Muscle of leg (tissue), 11 donors: ENCODE measurements around the gene PLSCR4. TPM values are rescaled to one million over a fixed set of nuclear protein-coding genes. Genes with fewer than 3 reads are reported as not detected.

ENCODE experiments used
- DNase-seq: peaks from one replicate; pipeline ENCODE4 v3.0.0; 2013
- H3K27ac ChIP-seq: one replicate; pipeline ENCODE4 v1.5.1; 2013; ENCODE audit warnings: mild to moderate bottlenecking, low read length, control low read depth
- H3K27me3 ChIP-seq: one replicate; pipeline ENCODE4 v1.6.1; 2013; ENCODE audit warnings: low read length; ENCODE audit not compliant: control insufficient read depth, insufficient read depth
- H3K36me3 ChIP-seq: one replicate; pipeline ENCODE4 v1.6.1; 2013; ENCODE audit warnings: low read length; ENCODE audit not compliant: control insufficient read depth, insufficient read depth
- H3K4me1 ChIP-seq: one replicate; pipeline ENCODE4 v1.6.1; 2013; ENCODE audit warnings: low read length; ENCODE audit not compliant: control insufficient read depth, insufficient read depth
- H3K4me3 ChIP-seq: one replicate; pipeline ENCODE4 v1.5.1; 2013; ENCODE audit warnings: low read length, control low read depth
- H3K9me3 ChIP-seq: replicated peaks from 2 replicates; pipeline ENCODE4 v1.6.1; 2013; ENCODE audit warnings: low read depth, low read length; ENCODE audit not compliant: control insufficient read depth
- WGBS: methylation state at CpG from one replicate; pipeline ENCODE4 v1.1.5; 2013; ENCODE audit warnings: missing lambda C conversion rate; ENCODE audit not compliant: insufficient coverage; 5-methylcytosine and 5-hydroxymethylcytosine counted together
- polyA plus RNA-seq, 8 donors: library from polyadenylated mRNA; unstranded; fragments of 120-200 nt; gene quantifications; one replicate each; pipeline versions ENCODE4 v1.2.1 to v1.2.3, GENCODE V29; 2013; ENCODE audit warnings: inconsistent platforms in 1 of 8, low replicate concordance in 1 of 8; ENCODE audit not compliant: insufficient read length in 8 of 8, insufficient read depth in 1 of 8
- total RNA-seq: library from RNA; stranded (reverse); fragments of 120-200 nt; gene quantifications from one replicate; pipeline ENCODE4 v1.2.4, GENCODE V29; 2013

Gene PLSCR4
- total and polyA plus RNA-seq, 9 donors: 10.9 to 26.2 (median 15.3) TPM

- no peak overlapping the region for H3K4me3 ChIP-seq
- no peak for DNase-seq
- no CpG with 5 or more reads among the region's 2 CpGs for WGBS
- H3K27me3 ChIP-seq: no peaks in the 10 kb centered on the region
- peaks cover 2% of the 10 kb centered on the region for H3K4me1 ChIP-seq
- no peaks in the 10 kb centered on the region for H3K36me3 ChIP-seq
- H3K9me3 ChIP-seq: no peaks in the 10 kb centered on the region
- H3K27ac ChIP-seq: no peak overlapping the region
Observed at GRCh38 chr3:146162561-146162960, 88.3 kb downstream of the PLSCR4 start.

GRCh38 chr3:146161663-146162002 is 89.3 kb downstream of the PLSCR4 start:
- Histone ChIP-seq H3K4me1 (peaks cover 2% of the 10 kb centered on the region), H3K36me3 (no peaks in the 10 kb centered on the region), H3K27ac (peak overlapping the region; percentile 97), H3K9me3 (no peaks in the 10 kb centered on the region), H3K27me3 (no peaks in the 10 kb centered on the region), H3K4me3 (peak overlapping the region; percentile 78)
- 0% methylated on average over 12 of the region's 15 CpGs for WGBS
- DNase-seq: peak; percentile 91

- WGBS: under 1% methylated on average over 70 of the region's 74 CpGs
- Histone ChIP-seq H3K27me3 (no peaks in the 10 kb centered on the region), H3K4me1 (peaks cover 4% of the 10 kb centered on the region), H3K36me3 (no peaks in the 10 kb centered on the region), H3K4me3 (peak within 1 kb of the TSS; percentile 78), H3K9me3 (no peaks in the 10 kb centered on the region), H3K27ac (peak within 1 kb of the TSS; percentile 97)
- DNase-seq: peak; percentile 91
Observed at GRCh38 chr3:146160964-146161662, 89.8 kb downstream of the PLSCR4 start, which contains the start of gene PLOD2. Gene PLOD2, minus strand, starts transcription at chr3:146161184. Its CDS starts 195 bp downstream, at chr3:146160989.

GRCh38 chr3:146160321-146160963 is 90.5 kb downstream of the PLSCR4 start:
- Histone ChIP-seq H3K27me3 (no peaks in the 10 kb centered on the region), H3K27ac (peak overlapping the region; percentile 94), H3K4me1 (peaks cover 5% of the 10 kb centered on the region), H3K36me3 (no peaks in the 10 kb centered on the region), H3K4me3 (peak overlapping the region; percentile 78), H3K9me3 (no peaks in the 10 kb centered on the region)
- under 1% methylated on average over 33 of the region's 35 CpGs for WGBS
- DNase-seq: peak; percentile 86

GRCh38 chr3:146159616-146160320 is 91.1 kb downstream of the PLSCR4 start:
- no peaks in the 10 kb centered on the region for H3K9me3 ChIP-seq
- H3K4me1 ChIP-seq: peaks cover 5% of the 10 kb centered on the region
- no peaks in the 10 kb centered on the region for H3K27me3 ChIP-seq
- WGBS: no CpG with 5 or more reads among the region's 7 CpGs
- no peak for DNase-seq
- peak overlapping the region; percentile 94 for H3K27ac ChIP-seq
- H3K4me3 ChIP-seq: peak overlapping the region; percentile 78
- no peaks in the 10 kb centered on the region for H3K36me3 ChIP-seq

- H3K27ac ChIP-seq: no peak overlapping the region
- peaks cover 5% of the 10 kb centered on the region for H3K4me1 ChIP-seq
- no peak for DNase-seq
- no peaks in the 10 kb centered on the region for H3K36me3 ChIP-seq
- 54% methylated on average over 4 of the region's 4 CpGs for WGBS
- no peaks in the 10 kb centered on the region for H3K27me3 ChIP-seq
- no peak overlapping the region for H3K4me3 ChIP-seq
- H3K9me3 ChIP-seq: no peaks in the 10 kb centered on the region
Observed at GRCh38 chr3:146159037-146159436, 91.9 kb downstream of the PLSCR4 start.

- no CpG with 5 or more reads among the region's 2 CpGs for WGBS
- no peaks in the 10 kb centered on the region for H3K36me3 ChIP-seq
- H3K27ac ChIP-seq: peak overlapping the region; percentile 39
- H3K4me1 ChIP-seq: peaks cover 5% of the 10 kb centered on the region
- DNase-seq: no peak
- no peak overlapping the region for H3K4me3 ChIP-seq
- no peaks in the 10 kb centered on the region for H3K9me3 ChIP-seq
- no peaks in the 10 kb centered on the region for H3K27me3 ChIP-seq
Observed at GRCh38 chr3:146157325-146158060, 93.4 kb downstream of the PLSCR4 start.

- Histone ChIP-seq H3K4me1 (peaks cover 5% of the 10 kb centered on the region), H3K4me3 (no peak overlapping the region), H3K27me3 (no peaks in the 10 kb centered on the region), H3K27ac (peak overlapping the region; percentile 39), H3K9me3 (no peaks in the 10 kb centered on the region), H3K36me3 (no peaks in the 10 kb centered on the region)
- WGBS: 80% methylated on average over 1 of the region's 3 CpGs
- no peak for DNase-seq
Observed at GRCh38 chr3:146156666-146157314, 94.1 kb downstream of the PLSCR4 start.

- H3K36me3 ChIP-seq: no peaks in the 10 kb centered on the region
- H3K4me1 ChIP-seq: peaks cover 5% of the 10 kb centered on the region
- no peak overlapping the region for H3K4me3 ChIP-seq
- WGBS: 58% methylated on average over 4 of the region's 4 CpGs
- peak overlapping the region; percentile 39 for H3K27ac ChIP-seq
- H3K27me3 ChIP-seq: no peaks in the 10 kb centered on the region
- no peaks in the 10 kb centered on the region for H3K9me3 ChIP-seq
- DNase-seq: peak; percentile 61
Observed at GRCh38 chr3:146156095-146156494, 94.8 kb downstream of the PLSCR4 start.
